Activated naive CD4-positive, alpha-beta T cell treated with anti-CD3 and anti-CD28 coated beads, Interleukin-2, amount 50 U/mL, for 72 hours (primary cell): Measurements from ENCODE around the gene VWA3A. TPM values are rescaled to one million over a fixed set of nuclear protein-coding genes. Genes with fewer than 3 reads are reported as not detected.
"Not testable (repeated sequence)": the region's sequence is repeated elsewhere in the genome, so short reads cannot be mapped to it uniquely, and the experiment has no call there.

Experiments used
- ATAC-seq, 2 donors: fragments of 150-1000 bp; cut with Tn5 transposase; 2 replicates each; pipeline ENCODE4 v1.10.0; 2021; ENCODE audit warnings: mild to moderate bottlenecking in 2 of 2, moderate library complexity in 2 of 2
- DNase-seq, 2 donors: peaks; one replicate each; pipeline ENCODE4 v3.0.0; 2021 to 2022; ENCODE audit warnings: low spot score in 2 of 2
- H3K27ac Mint-ChIP-seq, 2 donors: one replicate each; pipeline ENCODE4 v1.8.0; 2022; ENCODE audit warnings: mild to moderate bottlenecking in 2 of 2, mixed read lengths in 2 of 2
- H3K36me3 Mint-ChIP-seq, 2 donors: one replicate each; pipeline ENCODE4 v1.8.0; 2022; ENCODE audit warnings: mixed read lengths in 2 of 2
- H3K9me3 Mint-ChIP-seq, 2 donors: one replicate each; pipeline ENCODE4 v1.8.0; 2022; ENCODE audit warnings: mixed read lengths in 2 of 2
- total RNA-seq, 2 donors: library from RNA; stranded (reverse); gene quantifications; one replicate each; pipeline ENCODE4 v1.2.3, GENCODE V29; 2022

VWA3A gene
- total RNA-seq, 2 donors from 2014 or later: 0.11 to 0.23 TPM

DNA sequence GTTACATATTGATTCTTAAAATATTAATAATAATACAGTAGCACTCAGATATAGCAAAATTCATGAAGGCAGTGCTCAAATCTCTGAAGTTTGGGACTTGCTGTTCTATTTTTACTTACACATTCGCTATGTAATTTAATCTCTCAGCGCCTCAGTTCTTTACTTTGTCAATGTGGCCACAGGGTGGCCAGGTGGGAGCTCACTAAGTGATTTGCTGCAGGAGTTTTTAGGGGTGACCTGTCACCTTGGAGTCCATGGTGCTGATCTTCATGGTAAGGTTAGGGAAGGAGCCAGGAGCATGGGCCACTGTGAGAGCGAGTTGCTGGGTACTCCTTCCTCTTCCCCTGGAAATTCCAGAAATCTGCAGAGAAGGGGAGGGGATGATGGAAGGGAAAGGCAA lies 28.1 kb downstream of the VWA3A start:
- H3K27ac Mint-ChIP-seq: no peak overlapping the region
- H3K36me3 Mint-ChIP-seq: no peaks in the 10 kb centered on the region
- no peaks in the 10 kb centered on the region for H3K9me3 Mint-ChIP-seq
- DNase-seq: no peak
- ATAC-seq: no peak

DNA sequence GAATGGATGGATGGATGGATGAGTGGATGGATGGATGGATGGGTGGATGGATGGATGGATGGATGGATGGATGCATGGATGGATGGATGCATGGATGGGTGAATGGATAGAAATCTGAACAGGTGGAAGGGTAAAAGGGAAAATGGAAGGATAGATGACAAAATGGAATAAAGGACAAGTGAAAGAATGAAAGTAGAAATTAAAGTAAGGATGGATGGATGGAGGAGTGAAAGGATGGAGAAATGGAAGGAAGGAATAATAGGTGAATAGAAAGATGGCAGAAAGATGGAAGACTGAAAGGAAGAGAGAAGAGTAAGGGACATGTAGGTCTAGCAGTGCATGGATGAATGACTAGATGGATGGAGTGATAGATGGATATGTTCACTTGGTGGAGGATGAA lies 29.9 kb downstream of the VWA3A start:
- Mint-ChIP-seq H3K27ac (no peak overlapping the region), H3K9me3 (no peaks in the 10 kb centered on the region), H3K36me3 (no peaks in the 10 kb centered on the region)
- ATAC-seq (no peak), DNase-seq (no peak)

DNA sequence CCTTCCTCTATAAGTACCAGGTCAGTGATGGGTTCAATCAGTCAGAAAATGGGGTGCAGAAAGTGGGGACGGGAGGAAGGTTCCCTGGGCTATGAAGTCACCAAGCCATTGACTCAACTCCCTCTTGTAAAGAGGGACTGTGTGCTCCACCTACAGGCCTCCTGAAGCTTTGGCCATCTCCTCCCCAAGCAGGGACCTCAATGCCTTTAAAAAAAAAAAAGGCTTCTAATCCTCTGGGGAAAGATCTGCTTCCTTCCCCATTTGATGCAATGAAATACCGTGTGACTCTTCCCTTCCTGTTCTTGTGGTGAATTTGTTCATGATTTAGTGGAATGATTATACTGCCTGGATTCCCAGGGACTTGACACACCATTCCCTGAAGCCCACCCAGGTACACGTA lies 30.8 kb downstream of the VWA3A start:
- Mint-ChIP-seq H3K9me3 (no peaks in the 10 kb centered on the region), H3K36me3 (no peaks in the 10 kb centered on the region), H3K27ac (no peak overlapping the region)
- DNase-seq: no peak
- ATAC-seq: no peak

DNA sequence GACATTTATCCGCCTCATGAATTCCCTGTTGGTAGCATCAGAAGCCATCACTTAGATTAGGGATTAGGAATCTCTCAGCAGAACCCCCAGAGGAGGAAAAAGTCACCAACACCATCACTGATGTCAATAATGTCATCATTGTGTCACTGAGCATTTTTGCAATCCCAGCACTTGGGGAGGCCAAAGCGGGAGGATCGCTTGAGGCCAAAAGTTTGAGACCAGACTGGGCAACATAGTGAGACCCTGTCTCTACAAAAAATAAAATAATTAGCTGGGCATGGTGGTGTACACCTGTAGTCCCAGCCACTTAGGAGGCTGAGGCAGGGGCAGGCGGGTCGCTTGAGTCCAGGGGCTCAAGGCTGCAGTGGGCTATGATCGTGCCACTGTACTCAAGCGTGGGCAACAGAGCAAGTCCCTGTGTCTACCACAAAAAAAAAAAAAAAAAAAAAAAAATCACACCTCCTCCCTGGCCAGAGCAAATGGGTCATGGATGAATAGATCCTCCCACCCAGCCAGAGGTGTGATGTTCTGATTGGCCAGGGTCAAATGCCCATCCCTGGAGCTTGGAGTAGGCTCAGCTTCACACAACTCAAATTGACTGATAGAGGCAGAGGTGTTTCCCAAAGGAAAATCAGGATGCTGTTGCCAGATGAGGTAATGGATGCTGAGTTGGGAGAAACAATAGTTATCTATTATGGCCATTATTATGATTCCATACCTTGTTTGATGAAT lies 31.6 kb downstream of the VWA3A start:
- H3K36me3 Mint-ChIP-seq: peaks cover 0 to 4% of the 10 kb centered on the region in 2 donors
- ATAC-seq (no peak), DNase-seq (no peak)
- peaks cover 3 to 5% of the 10 kb centered on the region in 2 donors for H3K9me3 Mint-ChIP-seq
- no peak overlapping the region for H3K27ac Mint-ChIP-seq

DNA sequence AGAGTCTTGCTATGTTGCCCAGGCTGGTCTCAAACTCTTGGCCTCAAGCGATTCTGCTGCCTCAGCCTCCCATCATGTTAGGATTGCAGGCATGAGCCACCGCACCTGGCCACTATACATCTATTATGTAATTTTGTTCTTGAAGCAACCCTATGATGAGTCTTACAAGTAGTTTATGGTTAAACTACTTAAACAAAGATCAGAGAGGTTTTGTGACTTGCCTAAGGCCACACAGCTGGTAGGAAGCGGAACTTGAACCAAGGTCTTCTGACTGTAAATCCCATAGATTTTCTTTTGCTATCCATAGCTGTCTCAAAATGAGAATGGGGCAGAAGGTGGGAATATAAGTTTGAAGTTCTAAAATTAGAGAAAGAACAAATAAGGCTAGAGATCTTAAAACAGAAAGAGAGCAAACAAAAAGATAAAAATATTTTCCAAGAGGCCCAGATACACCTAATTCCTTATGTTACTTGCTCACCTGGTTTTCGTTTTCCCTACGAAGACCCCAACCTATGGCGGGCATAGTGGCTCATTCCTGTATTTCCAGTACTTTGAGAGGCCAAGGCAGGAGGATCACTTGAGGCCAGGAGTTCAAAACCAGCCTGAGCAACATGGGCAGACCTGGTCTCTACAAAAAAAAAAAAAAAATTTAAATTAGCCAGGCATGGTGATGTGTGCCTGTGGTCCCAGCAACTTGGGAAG lies 32.4 kb downstream of the VWA3A start:
- Mint-ChIP-seq H3K9me3 (peaks cover 3 to 5% of the 10 kb centered on the region in 2 donors), H3K36me3 (peaks cover 0 to 4% of the 10 kb centered on the region in 2 donors), H3K27ac (no peak overlapping the region)
- ATAC-seq (no peak), DNase-seq (no peak)

DNA sequence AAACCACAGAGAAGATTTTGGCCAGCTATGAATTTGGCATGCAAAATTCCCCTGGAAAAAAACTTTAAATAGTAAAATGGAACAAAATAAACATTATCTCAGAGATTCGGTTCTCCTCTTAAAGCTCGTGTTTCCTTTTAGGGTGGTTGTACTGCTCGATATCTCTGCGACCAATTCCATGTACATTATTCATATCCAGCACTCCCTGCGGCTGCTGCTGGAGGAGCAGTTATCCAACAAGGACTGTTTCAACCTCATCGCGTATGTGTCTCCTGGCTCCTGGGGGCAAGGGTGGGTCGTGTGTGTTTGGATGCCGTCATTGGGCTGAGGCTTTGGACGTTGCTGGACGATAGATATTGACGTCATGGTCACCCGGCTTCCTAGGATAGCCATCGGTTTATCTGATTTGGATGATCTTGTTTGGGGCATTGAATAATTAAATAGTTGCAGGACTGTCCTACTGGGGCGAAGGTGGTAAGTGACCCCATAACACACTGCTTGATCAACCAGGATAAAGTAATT lies 33.8 kb downstream of the VWA3A start:
- no peak for ATAC-seq
- Mint-ChIP-seq H3K36me3 (peaks cover 0 to 4% of the 10 kb centered on the region in 2 donors), H3K27ac (no peak overlapping the region), H3K9me3 (peaks cover 3 to 5% of the 10 kb centered on the region in 2 donors)
- no peak for DNase-seq

DNA sequence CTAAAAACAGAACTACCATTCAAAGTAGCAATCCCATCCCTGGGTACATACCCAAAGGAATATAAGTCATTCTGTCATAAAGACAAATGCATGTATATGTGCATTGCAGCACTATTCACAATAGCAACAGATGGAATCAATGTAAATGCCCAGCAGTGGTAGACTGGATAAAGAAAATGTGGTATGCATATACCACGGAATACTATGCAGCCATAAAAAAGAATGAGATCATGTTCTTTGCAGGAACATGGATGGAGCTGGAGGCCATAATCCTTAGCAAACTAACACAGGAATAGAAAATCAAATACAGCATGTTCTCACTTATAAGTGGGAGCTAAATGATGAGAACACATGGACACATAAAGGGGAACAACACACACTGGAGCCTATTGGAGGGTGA lies 36.2 kb downstream of the VWA3A start:
- H3K9me3 Mint-ChIP-seq, ATAC-seq, H3K36me3 Mint-ChIP-seq, DNase-seq, H3K27ac Mint-ChIP-seq: not testable (repeated sequence)

- peaks cover 0 to 4% of the 10 kb centered on the region in 2 donors for H3K36me3 Mint-ChIP-seq
- ATAC-seq (no peak), DNase-seq (no peak)
- H3K9me3 Mint-ChIP-seq: peaks cover 3 to 5% of the 10 kb centered on the region in 2 donors
- H3K27ac Mint-ChIP-seq: no peak overlapping the region
Measured at GRCh38 chr16:22130528-22130927, 38.2 kb downstream of the VWA3A start.

GRCh38 chr16:22132801-22133200 lies 40.5 kb downstream of the VWA3A start:
- Mint-ChIP-seq H3K27ac (no peak overlapping the region), H3K9me3 (peaks cover 3 to 5% of the 10 kb centered on the region in 2 donors), H3K36me3 (peaks cover 0 to 4% of the 10 kb centered on the region in 2 donors)
- DNase-seq: no peak
- ATAC-seq: no peak

- H3K9me3 Mint-ChIP-seq: no peaks in the 10 kb centered on the region
- ATAC-seq: no peak
- DNase-seq: no peak
- H3K36me3 Mint-ChIP-seq: no peaks in the 10 kb centered on the region
- no peak overlapping the region for H3K27ac Mint-ChIP-seq
Measured at GRCh38 chr16:22138482-22138881, 46.1 kb downstream of the VWA3A start.

GRCh38 chr16:22139008-22139407 lies 46.7 kb downstream of the VWA3A start:
- Mint-ChIP-seq H3K27ac (no peak overlapping the region), H3K36me3 (no peaks in the 10 kb centered on the region), H3K9me3 (no peaks in the 10 kb centered on the region)
- no peak for DNase-seq
- no peak for ATAC-seq

- Mint-ChIP-seq H3K36me3 (no peaks in the 10 kb centered on the region), H3K9me3 (no peaks in the 10 kb centered on the region), H3K27ac (no peak overlapping the region)
- ATAC-seq (no peak), DNase-seq (no peak)
Measured at GRCh38 chr16:22139732-22140131, 47.4 kb downstream of the VWA3A start.

GRCh38 chr16:22141767-22142166 lies 49.4 kb downstream of the VWA3A start:
- DNase-seq (no peak), ATAC-seq (no peak)
- H3K36me3 Mint-ChIP-seq: no peaks in the 10 kb centered on the region
- no peak overlapping the region for H3K27ac Mint-ChIP-seq
- H3K9me3 Mint-ChIP-seq: no peaks in the 10 kb centered on the region

- no peaks in the 10 kb centered on the region for H3K36me3 Mint-ChIP-seq
- no peak for DNase-seq
- no peak for ATAC-seq
- H3K27ac Mint-ChIP-seq: no peak overlapping the region
- no peaks in the 10 kb centered on the region for H3K9me3 Mint-ChIP-seq
Measured at GRCh38 chr16:22144520-22144919, 52.2 kb downstream of the VWA3A start.

DNA sequence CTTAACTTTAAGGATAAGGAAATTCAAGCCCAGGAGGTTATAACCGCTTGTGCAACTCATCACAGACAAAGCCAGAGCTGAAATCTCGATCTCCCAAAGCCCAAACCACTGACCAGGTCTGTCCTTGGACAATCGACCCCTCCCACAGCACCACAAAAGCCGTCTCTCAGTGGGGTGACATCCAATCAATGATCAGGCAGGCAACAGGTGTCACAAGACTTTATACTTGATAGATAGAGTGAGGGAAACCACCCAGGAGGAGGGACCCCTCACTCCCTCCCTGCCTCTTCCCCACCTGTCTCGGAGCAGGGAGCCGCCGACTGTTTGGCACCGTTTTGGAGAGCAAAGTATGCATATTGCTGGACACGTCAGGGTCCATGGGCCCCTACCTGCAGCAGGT lies 55.5 kb downstream of the VWA3A start:
- Mint-ChIP-seq H3K9me3 (no peaks in the 10 kb centered on the region), H3K36me3 (no peaks in the 10 kb centered on the region), H3K27ac (no peak overlapping the region)
- ATAC-seq (no peak), DNase-seq (no peak)

- no peak overlapping the region for H3K27ac Mint-ChIP-seq
- ATAC-seq (no peak), DNase-seq (no peak)
- no peaks in the 10 kb centered on the region for H3K9me3 Mint-ChIP-seq
- no peaks in the 10 kb centered on the region for H3K36me3 Mint-ChIP-seq
Measured at GRCh38 chr16:22151246-22151998, 59.1 kb downstream of the VWA3A start.

DNA sequence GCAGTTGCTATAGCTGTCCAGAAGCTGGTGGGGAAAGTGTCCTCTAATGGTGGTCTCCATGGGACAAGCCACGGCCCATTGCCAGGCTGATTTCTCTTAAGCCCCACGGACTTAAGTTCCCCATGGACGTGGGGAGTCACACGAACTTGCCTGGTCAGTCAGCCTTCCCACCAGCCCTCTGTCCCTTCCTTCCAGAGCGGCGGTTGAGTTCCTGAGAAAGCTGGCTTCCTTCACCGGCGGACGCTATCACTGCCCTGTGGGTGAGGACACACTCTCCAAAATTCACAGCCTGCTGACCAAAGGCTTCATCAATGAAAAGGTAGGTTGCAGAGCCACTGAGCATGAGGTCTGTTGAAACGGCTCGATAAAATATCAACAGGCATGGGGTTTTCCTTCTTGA lies 60.0 kb downstream of the VWA3A start:
- no peak for DNase-seq
- no peaks in the 10 kb centered on the region for H3K36me3 Mint-ChIP-seq
- H3K27ac Mint-ChIP-seq: no peak overlapping the region
- no peaks in the 10 kb centered on the region for H3K9me3 Mint-ChIP-seq
- ATAC-seq: no peak
